ENCODE results near the gene SCN3A.

GRCh38 chr2:165112789-165113188, 91.1 kb downstream of the SCN3A start:
- TF ChIP-seq CREB1 (IDR thresholded peaks at IDR 0.05; ENCODE audit: low read depth) (no peak), FOXM1 (IDR thresholded peaks at IDR 0.05; ENCODE audit: low read depth, low read length) (no peak), EP300 (IDR thresholded peaks at IDR 0.05; ENCODE audit: borderline replicate concordance in 1 of 2, control insufficient read depth in 1 of 2, low read depth in 2 of 2, low read length in 2 of 2) (no peak), RCOR1 (conservative IDR thresholded peaks at IDR 0.05; ENCODE audit: low read depth, low read length) (no peak), CHD1 (IDR thresholded peaks at IDR 0.05; ENCODE audit: low read depth, low read length) (no peak), EZH2 (IDR thresholded peaks at IDR 0.05; ENCODE audit: borderline replicate concordance, control insufficient read depth, low read depth, low read length) (no peak), FOXK2 (IDR thresholded peaks at IDR 0.05) (no peak)
- TF ChIP-seq, protein P1, sequence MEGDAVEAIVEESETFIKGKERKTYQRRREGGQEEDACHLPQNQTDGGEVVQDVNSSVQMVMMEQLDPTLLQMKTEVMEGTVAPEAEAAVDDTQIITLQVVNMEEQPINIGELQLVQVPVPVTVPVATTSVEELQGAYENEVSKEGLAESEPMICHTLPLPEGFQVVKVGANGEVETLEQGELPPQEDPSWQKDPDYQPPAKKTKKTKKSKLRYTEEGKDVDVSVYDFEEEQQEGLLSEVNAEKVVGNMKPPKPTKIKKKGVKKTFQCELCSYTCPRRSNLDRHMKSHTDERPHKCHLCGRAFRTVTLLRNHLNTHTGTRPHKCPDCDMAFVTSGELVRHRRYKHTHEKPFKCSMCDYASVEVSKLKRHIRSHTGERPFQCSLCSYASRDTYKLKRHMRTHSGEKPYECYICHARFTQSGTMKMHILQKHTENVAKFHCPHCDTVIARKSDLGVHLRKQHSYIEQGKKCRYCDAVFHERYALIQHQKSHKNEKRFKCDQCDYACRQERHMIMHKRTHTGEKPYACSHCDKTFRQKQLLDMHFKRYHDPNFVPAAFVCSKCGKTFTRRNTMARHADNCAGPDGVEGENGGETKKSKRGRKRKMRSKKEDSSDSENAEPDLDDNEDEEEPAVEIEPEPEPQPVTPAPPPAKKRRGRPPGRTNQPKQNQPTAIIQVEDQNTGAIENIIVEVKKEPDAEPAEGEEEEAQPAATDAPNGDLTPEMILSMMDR (IDR thresholded peaks at IDR 0.05 in 2 of 3, conservative IDR thresholded peaks at IDR 0.05 in 1 of 3; ENCODE audit: control insufficient read depth in 2 of 3, extremely low read depth in 1 of 3, insufficient read depth in 1 of 3, low read depth in 3 of 3, low read length in 3 of 3) = no peak
- TF ChIP-seq, protein P2, sequence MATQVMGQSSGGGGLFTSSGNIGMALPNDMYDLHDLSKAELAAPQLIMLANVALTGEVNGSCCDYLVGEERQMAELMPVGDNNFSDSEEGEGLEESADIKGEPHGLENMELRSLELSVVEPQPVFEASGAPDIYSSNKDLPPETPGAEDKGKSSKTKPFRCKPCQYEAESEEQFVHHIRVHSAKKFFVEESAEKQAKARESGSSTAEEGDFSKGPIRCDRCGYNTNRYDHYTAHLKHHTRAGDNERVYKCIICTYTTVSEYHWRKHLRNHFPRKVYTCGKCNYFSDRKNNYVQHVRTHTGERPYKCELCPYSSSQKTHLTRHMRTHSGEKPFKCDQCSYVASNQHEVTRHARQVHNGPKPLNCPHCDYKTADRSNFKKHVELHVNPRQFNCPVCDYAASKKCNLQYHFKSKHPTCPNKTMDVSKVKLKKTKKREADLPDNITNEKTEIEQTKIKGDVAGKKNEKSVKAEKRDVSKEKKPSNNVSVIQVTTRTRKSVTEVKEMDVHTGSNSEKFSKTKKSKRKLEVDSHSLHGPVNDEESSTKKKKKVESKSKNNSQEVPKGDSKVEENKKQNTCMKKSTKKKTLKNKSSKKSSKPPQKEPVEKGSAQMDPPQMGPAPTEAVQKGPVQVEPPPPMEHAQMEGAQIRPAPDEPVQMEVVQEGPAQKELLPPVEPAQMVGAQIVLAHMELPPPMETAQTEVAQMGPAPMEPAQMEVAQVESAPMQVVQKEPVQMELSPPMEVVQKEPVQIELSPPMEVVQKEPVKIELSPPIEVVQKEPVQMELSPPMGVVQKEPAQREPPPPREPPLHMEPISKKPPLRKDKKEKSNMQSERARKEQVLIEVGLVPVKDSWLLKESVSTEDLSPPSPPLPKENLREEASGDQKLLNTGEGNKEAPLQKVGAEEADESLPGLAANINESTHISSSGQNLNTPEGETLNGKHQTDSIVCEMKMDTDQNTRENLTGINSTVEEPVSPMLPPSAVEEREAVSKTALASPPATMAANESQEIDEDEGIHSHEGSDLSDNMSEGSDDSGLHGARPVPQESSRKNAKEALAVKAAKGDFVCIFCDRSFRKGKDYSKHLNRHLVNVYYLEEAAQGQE (IDR thresholded peaks at IDR 0.05; ENCODE audit: low read depth, low read length) = no peak
- TF ChIP-seq, protein P3, sequence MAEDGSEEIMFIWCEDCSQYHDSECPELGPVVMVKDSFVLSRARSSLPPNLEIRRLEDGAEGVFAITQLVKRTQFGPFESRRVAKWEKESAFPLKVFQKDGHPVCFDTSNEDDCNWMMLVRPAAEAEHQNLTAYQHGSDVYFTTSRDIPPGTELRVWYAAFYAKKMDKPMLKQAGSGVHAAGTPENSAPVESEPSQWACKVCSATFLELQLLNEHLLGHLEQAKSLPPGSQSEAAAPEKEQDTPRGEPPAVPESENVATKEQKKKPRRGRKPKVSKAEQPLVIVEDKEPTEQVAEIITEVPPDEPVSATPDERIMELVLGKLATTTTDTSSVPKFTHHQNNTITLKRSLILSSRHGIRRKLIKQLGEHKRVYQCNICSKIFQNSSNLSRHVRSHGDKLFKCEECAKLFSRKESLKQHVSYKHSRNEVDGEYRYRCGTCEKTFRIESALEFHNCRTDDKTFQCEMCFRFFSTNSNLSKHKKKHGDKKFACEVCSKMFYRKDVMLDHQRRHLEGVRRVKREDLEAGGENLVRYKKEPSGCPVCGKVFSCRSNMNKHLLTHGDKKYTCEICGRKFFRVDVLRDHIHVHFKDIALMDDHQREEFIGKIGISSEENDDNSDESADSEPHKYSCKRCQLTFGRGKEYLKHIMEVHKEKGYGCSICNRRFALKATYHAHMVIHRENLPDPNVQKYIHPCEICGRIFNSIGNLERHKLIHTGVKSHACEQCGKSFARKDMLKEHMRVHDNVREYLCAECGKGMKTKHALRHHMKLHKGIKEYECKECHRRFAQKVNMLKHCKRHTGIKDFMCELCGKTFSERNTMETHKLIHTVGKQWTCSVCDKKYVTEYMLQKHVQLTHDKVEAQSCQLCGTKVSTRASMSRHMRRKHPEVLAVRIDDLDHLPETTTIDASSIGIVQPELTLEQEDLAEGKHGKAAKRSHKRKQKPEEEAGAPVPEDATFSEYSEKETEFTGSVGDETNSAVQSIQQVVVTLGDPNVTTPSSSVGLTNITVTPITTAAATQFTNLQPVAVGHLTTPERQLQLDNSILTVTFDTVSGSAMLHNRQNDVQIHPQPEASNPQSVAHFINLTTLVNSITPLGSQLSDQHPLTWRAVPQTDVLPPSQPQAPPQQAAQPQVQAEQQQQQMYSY (CRISPR knock-in tag; IDR thresholded peaks at IDR 0.05) = no peak
- TF ChIP-seq, protein P4, sequence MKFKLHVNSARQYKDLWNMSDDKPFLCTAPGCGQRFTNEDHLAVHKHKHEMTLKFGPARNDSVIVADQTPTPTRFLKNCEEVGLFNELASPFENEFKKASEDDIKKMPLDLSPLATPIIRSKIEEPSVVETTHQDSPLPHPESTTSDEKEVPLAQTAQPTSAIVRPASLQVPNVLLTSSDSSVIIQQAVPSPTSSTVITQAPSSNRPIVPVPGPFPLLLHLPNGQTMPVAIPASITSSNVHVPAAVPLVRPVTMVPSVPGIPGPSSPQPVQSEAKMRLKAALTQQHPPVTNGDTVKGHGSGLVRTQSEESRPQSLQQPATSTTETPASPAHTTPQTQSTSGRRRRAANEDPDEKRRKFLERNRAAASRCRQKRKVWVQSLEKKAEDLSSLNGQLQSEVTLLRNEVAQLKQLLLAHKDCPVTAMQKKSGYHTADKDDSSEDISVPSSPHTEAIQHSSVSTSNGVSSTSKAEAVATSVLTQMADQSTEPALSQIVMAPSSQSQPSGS (IDR thresholded peaks at IDR 0.05; ENCODE audit: low read length) = no peak
